Posterior vena cava (tissue), 2 donors: ENCODE results near the gene SMPD2. TPM values are rescaled to one million over a fixed set of nuclear protein-coding genes. Genes with fewer than 3 reads are reported as not detected.
"Not testable (repeated sequence)": the region's sequence is repeated elsewhere in the genome, so short reads cannot be mapped to it uniquely, and the experiment has no call there.

Experiments used
- DNase-seq: peaks from one replicate; pipeline ENCODE4 v3.0.0-alpha.2; 2020; ENCODE audit warnings: low spot score
- intact Hi-C, 2 donors: fragments of 100-400 bp; cut with DNase I; formaldehyde crosslinking; loops; one replicate each; pipeline versions ENCODE4 v1.14.1 to v1.14.2; 2022 to 2023
- total RNA-seq, 2 donors: library from RNA; stranded (reverse); fragmentation: NEBNext Ultra II Directional; extraction: Animal tissue kit (Norgen Biotek cat#: 25700); gene quantifications; one replicate each; pipeline ENCODE4 v1.2.1, GENCODE V29; 2021
- donor health status: DM: yes; HTN: yes; CAD: no.
- donor health status: DM: yes; HTN: yes; CAD: no.

Gene SMPD2
- total RNA-seq, 2 donors from 2014 or later = 4.2 to 6.7 TPM

DNA sequence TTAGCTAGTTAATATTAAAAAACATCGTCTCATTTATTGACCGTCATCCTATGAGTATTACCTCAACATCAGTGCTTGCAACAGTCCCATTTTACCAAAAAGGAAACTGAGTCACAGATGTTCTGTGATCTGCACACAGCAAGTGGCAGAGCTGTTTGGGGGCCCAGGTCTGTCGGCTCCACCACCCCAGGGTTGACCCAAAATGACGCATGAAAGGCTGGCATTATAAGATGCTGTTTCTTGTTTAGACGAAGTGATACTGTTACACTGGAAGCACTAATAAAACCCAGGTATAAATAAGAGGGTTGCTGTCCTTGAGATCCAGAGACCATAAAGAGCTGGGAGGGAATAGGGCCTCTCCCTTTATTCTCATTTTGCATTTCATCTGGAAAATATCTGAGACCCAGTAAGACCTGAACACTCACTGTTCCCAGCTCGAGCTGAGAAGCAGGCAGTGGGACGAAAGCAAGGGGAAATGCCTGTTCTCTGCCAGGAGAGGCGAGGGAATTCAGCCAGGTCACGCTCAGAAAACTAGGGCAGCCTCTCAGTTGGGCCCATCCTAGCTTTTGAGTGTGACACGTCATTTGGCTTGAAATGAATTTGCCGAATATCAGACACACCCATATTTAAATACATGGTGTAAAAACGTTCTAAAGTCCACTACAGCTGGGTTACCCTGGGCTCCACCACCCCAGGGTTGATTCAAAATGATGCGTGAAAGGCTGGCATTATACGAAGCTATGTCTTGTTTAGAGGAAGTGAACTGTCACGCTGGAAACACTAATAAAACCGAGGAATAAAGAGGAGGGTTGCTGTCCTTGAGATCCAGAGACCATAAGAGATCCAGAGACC is 16.4 kb downstream of the SMPD2 start:
- intact Hi-C loops = no loop called here
- peak; percentile 92 for DNase-seq

DNA sequence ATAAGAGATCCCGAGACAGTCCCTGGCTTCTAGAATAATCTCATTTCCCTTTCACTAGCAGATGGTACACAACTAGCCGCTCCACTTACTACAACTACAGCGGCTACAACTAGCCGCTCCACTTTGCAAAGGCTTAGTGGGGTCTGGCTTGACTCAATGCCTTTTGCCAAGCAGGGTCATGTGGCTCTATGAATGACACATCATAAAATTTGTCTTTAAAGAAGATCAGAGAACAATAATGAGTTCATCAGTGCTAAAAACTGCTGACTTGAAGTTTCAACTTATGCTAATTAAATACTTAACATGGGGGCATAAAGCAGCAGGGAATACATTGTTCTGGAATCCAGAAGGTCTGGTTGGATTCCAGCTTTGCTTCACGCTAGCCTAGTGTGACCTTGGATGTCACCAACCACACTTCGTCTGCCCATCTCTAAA is 17.1 kb downstream of the SMPD2 start:
- no peak for DNase-seq
- intact Hi-C loops = no loop called here

DNA sequence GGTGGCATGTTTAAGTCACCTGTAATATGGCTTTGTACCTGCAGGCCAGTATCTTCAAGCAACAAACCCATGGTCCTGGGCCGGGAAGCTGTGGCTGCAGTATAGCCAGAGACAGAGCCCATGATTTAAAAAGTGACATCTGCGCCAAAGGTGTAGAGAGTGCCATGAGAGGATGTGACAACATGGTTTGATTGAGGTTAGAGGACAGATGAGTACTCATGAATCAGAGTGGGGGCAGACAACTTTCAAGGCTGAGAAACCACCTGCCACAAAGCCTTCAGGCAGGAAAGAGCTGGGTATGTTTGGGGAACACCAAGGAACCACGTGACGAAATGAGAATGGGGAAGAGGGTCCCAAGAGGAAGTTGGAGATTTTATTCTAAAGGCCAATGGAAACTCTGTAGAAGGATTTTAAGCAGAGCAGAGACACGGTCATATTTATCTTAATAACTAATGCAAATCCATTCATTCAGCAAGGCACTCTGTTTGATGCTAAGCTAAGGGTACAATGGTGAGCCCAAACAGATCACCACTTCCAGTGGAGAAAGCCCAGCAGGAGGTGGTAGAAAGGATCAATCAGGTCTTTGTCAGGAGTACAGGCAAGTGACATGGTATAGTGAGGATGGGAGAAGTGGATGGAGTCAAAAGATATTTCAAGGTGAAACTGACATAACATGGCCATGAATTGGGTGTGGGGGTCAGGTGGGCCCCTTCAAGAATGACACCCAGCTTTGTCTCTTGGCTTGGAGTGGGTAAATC is 18.4 kb downstream of the SMPD2 start:
- no peak for DNase-seq
- intact Hi-C loops = no loop called here

DNA sequence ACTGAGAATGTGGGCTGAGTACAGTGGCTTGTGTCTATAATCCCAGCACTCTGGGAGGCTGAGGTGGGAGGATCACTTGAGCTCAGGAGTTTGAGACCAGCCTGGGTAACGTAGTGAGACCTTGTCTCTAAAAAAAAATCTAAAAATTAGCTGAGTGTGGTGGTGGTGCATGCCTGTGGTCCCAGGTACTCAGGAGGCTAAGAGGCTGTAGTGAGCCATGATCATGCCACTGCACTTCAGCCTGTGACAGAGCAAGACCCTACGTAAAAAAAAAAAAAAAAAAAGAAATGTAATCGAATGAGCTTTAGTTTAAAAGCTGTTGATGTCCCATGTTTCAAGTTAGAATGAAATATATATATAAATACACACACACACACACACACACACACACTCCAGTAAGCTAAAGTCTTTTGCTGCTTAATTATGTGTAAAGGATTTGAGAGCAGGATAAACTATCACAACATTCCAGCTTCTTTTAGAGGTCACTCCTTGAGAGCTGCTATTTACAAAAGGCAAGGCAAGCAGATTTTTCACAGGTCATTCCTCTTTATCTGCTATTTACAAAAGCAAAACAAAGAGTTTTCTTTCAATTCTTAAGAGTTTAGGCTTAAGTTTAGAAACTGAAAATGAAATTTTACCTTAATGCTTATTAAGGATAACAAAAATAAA is 19.8 kb downstream of the SMPD2 start:
- intact Hi-C loops = no loop called here
- no peak for DNase-seq

DNA sequence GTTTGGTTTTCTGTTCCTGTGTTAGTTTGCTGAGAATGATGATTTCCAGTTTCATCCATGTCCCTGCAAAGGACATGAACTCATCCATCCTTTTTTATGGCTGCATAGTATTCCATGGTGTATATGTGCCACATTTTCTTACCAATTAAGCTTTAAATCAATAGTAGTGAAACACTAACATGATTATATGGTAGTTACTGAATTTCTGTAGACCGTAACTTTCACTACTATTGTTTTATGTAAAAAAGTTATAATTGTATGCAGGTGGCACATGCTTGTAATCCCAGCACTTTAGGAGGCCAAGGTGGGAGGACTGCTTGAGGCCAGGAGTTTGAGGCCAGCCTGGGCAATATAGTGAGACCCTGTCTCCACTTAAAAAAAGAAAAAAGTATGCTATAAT is 20.7 kb downstream of the SMPD2 start:
- DNase-seq, intact Hi-C loops: not testable (repeated sequence)

DNA sequence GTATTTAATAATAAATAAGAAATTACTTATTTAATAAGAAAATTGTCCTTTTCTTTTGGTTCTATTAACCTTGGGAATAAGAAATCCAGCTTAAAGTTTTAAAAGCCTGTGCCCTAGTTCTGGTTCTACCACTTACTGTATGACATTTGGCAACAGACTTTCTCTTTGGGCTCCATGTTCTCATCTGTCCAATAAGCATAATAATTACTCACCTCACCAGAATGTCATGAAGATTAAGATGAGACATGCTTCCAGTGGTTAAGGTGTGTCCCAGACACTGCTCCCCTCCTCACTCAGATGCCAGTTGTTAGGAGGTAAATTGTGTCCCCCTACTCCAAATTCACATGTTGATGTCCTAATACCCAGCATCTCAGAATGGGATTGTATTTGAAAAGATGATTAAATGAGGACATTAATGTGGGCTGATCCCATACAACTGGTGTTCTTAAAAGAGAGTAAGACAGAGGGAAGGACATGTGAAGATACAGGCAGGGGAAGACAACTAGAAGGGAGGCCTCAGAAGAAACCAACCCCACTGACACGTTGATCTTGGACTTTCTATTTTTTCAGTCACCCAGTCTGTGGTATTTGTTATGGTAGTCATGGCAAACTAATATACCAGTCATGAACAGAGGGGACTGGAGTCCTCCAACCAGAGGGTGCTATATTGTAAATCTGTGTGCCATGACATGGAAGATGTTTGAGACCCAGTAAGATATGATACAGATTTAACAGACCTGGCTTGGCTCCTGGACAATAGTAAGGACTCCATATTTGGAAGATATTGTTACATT is 21.4 kb downstream of the SMPD2 start:
- intact Hi-C loops = no loop called here
- DNase-seq = no peak

DNA sequence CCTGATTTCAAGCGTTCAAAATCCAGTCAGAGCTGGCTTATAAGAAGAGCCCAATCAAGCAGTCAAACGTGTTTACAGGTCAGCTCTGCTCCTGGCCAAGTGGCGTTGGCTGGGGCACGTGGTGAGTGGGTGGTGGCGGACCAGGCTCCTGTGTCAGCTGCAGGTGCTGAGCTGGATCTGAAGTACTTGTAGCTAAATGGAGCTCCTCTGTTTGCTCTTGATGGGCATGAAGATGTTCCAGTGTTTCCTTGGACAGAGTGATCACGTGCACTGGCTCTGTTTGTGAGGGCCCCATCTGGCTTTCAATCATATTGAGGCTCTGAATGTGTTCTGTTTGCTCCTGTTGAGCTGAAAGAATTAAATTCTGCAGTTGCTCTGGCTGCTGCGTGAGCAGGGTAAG is 25.2 kb downstream of the SMPD2 start:
- intact Hi-C loops = no loop called here
- no peak for DNase-seq

DNA sequence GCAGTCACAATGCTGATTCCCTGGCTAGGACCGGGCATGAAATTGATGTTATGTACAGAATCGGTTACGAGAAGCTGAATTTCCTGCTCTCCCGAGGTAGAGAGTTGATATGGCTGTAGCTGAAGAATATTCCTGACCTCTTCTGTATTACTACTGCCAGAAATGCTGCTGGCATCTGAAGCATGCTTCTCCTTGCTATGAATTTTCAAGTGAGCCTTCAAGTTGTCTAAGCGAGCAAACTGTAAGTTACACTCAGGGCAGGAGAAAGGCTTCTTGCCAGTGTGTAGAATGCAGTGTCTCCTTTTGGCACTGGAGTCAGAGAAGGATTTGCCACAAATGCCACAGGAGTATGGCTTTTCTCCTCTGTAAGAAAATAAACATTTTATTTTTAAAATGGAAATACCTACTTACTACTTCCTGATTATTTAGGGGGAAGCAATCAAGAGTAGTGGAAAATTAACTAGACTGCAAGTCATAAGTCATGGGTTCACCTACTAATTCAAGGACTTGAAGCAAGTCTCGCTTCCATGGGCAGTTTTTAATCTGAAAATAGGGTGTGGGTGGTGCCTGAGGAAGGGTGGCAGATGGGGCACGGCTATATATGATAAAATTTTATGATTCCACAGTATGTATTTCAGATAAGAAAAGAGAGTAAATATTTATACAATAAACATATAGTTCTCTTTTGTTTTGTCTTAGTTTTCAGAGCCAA is 25.8 kb downstream of the SMPD2 start:
- intact Hi-C loops = no loop called here
- no peak for DNase-seq

DNA sequence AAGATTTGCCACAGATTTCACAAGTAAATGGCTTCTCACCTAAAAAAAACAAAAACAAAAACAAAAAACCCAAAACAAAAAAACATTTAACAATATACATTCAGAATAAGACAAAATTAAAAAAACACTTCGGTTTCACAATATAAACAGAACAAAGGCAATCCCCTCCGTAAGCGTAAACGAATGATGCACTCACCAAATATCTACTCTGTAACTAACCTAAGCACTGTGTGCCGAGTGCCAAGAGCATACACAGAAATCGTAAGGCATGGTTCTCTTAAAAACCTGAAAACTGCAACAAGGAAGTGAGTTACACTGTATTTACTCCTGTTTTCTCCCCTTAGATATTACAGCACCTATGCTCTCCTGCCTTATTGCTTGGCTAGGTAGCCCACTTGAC is 27.2 kb downstream of the SMPD2 start:
- intact Hi-C loops = no loop called here
- DNase-seq = no peak

DNA sequence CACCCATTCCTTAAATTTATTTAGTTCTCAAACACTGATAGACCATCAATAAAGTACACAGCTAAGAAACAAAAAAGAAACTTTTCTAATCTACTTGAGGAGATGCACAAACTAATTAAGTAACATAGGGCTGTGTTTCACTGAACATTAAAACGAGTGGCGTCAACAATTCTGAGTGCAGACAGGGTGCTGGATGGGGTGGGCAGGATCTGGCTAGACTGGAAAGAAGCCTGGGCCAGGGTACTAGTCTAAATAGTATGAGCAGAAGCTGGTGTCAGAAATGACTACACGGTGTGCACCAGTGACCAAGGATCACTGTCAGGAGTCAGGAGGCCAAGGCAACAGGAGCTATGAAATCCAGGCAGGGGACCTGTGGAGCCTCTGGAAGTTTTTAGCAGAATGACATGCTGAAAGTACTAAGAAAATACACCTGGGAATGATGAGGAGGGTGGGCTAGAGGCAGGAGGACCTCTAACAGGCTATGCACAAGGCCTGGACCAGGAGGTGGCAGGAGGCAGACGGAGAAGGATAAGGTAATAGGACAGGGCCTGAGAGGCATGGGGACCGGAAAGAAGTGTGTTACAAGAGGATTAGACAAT is 29.2 kb downstream of the SMPD2 start:
- intact Hi-C loops = no loop called here
- no peak for DNase-seq

DNA sequence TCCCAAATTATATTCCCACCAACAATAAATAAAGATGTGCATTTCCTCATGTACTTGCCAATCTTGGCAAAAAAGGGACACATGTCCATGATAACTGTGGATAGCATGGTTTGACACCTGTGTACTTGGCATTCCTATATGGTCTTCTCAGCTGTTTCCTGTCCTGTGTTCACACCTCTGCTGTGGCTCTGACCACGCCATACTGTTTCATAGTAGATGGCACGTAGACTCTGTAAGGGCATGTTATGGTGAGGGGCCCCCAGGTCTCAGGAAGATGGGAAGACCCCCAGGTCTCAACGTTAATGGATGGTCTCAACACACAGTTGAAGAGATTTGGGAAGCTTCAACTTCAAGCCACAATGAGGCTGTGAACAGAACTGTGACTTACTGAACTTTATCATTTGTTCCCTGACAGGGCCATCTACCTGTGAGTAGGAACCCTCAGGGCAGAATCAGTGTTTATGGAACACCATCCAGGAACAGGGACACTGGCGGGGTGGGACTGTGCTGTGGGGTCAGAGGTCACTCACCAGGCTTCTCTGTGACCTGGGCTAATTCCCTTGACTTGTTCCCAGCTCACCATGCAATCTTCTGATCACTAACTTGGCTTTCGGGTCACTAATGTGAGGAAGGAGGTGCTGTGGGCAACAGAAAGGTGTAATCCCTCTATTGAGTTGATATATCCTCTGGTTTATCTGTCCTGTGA is 30.7 kb downstream of the SMPD2 start:
- no peak for DNase-seq
- intact Hi-C loops = no loop called here

DNA sequence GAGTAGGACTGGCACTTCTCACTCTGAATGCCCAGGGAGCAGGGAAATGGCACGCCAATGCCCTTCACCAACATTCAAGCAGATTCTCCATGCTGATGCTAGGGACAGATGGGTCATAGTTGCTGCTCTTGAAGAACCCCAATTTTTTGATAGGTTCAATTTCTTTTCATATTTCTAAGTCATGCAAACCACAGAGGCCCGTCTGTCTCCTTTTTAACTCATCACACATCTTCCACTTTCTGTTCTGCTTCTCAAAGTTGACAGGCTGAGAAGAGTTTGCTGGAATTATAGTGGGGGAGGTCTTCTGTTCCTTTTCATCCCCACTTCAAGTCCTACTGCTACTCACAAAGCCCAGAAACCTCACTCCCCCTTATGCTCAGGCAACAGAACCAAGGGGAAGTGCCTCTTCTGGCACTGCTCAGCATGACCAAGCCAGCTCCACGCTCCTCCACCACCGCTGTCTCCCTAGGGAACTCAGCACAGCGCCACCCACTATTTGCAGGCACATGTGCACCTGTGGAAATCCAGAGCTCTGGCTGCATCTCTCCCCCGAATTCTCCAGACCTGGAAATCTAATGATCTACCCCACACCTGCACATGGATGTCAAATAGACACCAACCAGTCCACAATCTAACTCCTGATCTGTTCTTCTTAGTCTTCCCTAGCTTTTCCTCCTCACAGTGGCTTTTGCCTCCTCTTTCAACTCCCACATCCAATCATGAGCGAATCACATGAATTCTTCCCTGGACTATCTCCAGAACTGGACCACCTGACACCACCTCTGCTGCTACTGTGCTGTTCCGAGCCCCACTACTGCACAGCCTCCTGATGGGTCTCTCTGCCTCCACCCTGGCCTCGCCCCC is 31.8 kb downstream of the SMPD2 start:
- intact Hi-C loops = no loop called here
- no peak for DNase-seq

DNA sequence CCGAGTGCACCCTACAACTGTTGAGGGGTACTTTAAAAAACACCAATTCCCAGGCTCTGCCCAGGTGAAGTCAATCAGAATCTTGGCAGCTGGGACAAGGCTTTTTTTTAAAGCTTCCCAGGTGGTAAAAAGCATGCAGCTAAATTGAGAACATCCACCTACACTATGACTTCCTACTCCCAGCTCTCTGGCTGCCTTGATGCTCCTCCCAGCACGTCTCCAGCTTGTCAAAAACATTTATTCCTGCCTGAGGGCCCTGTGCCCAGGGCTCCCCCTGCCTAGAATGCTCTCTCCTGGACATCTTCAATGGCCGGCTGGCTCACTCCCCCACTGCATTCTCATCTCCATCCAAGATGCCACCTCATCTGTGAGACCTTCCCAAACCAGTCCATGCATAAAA is 32.6 kb downstream of the SMPD2 start:
- DNase-seq = no peak
- intact Hi-C loops = no loop called here

DNA sequence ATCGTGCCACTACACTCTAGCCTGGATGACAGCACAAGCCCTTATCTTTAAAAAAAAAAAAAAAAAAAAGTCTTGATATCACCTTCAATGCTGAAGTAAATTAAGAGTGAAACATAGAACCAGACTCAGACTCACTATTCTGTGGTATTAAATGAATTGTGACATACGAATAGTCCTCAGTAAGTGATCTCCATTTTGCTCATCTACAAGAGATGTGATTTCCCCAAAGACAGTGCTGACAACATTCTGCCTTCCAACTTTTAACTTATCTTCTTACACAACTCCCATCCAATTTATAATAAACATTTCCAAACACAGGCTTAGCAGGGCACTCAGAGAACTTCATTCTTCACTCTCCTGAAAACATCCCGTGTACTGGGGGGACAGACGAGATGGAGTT is 34.5 kb downstream of the SMPD2 start:
- intact Hi-C loops = no loop called here

DNA sequence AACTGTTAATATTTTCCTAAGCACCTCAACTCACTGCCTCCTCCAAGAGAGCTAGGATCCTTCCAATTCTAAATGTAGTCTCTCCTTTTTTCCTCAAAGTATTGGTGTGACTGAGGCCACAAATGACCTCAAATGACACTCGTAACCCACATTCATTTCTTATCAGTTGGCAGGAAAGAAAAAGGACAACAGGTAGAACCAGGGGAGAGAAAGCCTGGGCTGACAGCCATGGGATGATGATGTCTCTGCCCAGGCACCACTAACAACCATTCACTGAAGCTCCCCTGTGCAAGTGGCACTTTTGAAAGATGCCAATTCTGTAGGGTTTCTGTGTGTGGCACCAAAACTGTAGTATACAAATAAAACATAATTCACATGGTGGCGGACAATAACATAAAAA is 35.1 kb downstream of the SMPD2 start:
- intact Hi-C loops = no loop called here
- DNase-seq = no peak

More for the DNA sequence above, 34.5 kb downstream of the SMPD2 start:
- DNase-seq = no peak

DNA sequence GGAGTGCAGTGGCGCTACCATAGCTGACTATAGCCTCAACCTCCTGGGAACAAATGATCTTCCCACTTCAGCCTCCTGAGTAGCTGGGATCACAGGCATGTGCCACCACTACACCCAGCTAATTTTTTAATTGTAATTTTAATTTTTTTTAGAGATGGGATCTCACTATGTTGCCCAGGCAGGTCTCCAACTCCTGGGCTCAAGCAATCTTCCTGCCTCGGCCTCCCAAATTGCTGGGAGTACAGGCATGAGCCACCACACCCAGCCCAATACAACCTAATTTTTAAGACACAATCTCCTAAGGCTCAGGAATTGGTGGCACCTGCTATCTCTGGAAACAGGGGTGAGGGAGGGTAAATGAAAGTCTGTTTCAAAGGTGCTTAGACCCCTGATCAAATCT is 36.7 kb downstream of the SMPD2 start:
- intact Hi-C loops = no loop called here
- no peak for DNase-seq

DNA sequence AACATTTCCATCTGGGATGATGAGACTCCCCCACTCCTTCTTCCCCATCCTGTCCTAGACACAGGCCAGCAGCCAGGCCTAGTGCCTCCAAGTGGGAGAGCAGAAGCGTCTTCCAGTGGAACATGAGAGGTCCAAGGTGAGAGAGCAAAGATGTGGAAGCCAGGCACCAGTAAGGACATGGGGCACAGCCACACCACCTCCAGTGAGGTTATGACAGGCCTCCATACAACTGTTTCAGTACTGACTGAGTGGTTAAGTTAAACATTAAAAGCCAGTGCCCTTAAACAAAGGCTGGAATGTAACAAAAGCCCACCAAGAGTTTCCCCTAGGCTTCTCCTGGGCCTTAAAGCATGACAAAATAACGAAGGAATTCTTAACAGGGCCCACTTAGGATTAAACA is 37.2 kb downstream of the SMPD2 start:
- intact Hi-C loops = no loop called here
- no peak for DNase-seq
